Fibroblast of mammary gland (primary cell): ENCODE data around the gene LIX1.

Source experiments
- DNase-seq: peaks from one replicate; pipeline ENCODE4 v3.0.0-alpha.2; 2010; ENCODE audit warnings: low read depth
- H3K4me3 ChIP-seq: 2 replicates; pipeline ENCODE4 v1.5.1; 2011; ENCODE audit warnings: low read depth, mild to moderate bottlenecking, low read length, moderate library complexity; ENCODE audit not compliant: control insufficient read depth
- TF ChIP-seq, protein P1 (sequence below): conservative IDR thresholded peaks from 2 replicates; pipeline ENCODE4 v1.5.1; 2011; ENCODE audit warnings: low read depth, low read length, inconsistent platforms; ENCODE audit not compliant: control insufficient read depth, insufficient read depth

LIX1 gene

DNA sequence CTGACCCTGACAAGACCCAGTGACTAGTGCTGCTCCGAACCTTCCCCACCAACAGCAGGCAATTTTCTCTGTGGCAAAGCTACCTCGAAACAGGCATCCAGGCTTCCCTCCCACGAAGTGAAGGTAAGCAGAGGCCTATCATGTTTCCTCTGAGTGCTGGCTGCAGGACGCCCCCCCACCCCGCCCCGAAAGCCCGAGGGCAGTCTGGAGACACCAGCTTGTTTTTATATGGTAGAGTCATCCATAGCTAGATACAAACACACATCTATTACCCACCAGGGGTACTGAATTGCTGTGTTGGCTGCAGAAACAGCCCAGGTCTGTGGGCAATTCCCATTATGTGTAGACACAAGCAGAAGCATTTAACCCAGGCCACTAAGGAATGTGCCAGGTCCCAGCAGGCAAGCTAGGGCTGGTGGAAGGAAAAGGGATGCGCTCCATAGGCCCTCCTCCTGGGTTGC, 40.4 kb downstream of the LIX1 start:
- TF ChIP-seq, protein P1, sequence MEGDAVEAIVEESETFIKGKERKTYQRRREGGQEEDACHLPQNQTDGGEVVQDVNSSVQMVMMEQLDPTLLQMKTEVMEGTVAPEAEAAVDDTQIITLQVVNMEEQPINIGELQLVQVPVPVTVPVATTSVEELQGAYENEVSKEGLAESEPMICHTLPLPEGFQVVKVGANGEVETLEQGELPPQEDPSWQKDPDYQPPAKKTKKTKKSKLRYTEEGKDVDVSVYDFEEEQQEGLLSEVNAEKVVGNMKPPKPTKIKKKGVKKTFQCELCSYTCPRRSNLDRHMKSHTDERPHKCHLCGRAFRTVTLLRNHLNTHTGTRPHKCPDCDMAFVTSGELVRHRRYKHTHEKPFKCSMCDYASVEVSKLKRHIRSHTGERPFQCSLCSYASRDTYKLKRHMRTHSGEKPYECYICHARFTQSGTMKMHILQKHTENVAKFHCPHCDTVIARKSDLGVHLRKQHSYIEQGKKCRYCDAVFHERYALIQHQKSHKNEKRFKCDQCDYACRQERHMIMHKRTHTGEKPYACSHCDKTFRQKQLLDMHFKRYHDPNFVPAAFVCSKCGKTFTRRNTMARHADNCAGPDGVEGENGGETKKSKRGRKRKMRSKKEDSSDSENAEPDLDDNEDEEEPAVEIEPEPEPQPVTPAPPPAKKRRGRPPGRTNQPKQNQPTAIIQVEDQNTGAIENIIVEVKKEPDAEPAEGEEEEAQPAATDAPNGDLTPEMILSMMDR: no peak
- H3K4me3 ChIP-seq: no peak overlapping the region
- no peak for DNase-seq

DNA sequence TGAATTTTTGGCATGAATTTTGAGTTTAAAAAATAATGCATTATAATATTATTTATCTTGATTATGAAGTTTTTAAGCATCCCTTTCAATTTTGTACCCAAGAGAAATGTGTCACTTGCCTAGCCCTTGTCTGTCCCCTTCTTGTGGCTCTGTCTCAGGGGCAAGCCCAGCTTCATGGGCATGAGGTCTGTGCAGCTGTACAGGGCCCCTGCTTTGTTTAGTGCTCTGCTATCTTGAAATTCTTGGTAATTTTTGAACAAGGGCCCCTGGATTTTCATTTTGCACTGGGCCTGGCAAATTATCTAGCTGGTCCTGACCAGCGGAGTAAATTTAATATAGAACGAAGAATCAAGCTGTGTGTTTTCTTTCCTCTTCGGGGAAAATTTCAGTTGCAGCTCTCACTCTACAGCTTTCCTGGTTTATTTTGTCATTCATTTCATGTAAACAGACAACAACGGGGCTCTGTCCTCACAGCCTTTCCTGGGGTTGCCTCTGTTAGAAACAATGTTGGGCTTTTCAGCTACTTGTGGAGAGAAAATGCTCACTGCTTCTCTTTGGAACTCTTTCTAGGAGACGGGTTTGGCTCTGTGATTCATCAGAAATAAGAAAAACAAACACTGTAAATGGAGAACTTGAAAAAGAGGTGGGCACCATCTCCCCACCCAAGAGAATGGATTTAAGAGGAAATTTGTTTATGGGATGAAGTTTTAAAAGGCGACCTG, 41.1 kb downstream of the LIX1 start:
- H3K4me3 ChIP-seq: no peak overlapping the region
- TF ChIP-seq, protein P1: no peak
- DNase-seq: no peak

DNA sequence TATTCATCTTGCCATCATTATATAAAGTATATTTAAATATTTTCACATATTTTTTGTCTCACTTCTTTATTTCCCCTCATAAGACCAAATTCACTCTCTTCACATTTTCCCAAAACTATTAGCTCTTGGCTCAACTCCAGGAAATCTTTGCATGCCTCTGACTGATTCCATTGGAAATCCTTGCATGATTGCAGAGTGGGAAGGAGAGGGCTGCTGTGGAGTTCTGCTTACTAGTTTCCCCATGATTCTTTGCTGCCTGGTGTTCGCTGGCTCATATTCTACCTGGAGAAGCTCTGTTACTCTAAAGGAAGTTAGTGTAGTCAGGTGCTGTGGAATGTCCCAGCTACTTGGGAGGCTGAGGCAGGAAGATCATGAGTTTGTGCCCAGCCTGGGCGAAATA, 41.9 kb downstream of the LIX1 start:
- TF ChIP-seq, protein P1: no peak
- H3K4me3 ChIP-seq: no peak overlapping the region
- DNase-seq: no peak

DNA sequence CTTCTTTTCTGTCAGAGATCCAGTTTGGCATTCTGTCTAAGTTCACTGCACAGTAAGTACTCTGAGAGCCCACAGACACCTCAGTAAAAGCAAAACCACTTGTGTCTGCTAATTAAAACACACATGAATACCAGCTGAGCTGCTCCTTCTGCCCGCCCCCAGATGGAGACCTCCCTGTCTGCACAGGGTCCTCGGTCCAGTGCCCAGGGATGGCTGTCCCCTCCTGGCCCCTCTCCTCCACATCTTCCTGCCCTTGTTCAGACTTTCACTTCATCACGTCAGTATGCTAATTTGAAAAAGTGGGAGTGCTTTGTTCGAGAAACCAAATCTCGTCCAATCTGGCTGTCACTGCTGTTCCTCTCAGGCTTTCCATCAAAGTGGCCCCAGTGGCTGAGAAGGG, 43.5 kb downstream of the LIX1 start:
- TF ChIP-seq, protein P1: no peak
- H3K4me3 ChIP-seq: no peak overlapping the region

DNA sequence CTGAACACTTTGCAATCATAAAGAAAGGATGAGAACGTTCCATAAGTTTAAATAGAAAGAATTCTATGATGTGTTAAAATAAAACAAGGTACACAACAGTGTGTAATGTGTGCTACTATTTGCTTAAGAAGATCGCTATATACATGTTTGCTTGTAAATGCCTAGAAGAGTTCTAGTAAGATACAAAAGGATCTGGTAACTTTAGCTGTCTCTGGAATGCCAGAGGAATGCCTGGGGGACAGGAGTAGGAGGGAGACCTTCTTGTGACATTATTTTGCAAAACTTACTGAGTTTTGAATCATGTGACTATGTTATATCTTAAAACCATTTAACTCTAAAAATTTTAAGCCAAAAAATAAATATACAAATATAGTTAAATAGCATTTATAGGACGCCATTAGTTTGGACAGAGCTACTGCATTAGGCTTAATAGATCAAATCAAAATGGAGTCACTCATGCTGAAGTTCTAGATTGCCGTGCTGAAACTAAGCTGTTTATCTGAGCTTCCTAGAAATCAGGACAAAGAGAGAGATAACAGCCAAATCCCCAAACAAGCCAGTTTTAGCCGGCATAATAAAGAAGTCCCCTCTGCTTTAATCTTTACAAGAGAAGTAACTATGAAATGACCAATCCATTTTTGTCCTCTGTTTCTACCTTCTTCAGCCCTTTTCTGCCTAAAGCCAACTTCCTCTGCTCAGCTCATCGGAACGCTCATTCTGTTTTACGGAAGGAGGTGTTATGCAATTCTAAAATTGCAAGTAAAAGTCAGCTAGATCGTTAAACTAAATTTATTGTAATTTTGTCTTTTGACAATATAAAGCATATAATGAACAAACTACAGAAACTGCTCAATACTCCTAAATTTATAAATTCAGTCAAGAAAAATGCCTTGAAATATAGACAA, 44.8 kb downstream of the LIX1 start:
- TF ChIP-seq, protein P1: no peak
- DNase-seq: no peak
- no peak overlapping the region for H3K4me3 ChIP-seq

More for the DNA sequence above, 43.5 kb downstream of the LIX1 start:
- no peak for DNase-seq

DNA sequence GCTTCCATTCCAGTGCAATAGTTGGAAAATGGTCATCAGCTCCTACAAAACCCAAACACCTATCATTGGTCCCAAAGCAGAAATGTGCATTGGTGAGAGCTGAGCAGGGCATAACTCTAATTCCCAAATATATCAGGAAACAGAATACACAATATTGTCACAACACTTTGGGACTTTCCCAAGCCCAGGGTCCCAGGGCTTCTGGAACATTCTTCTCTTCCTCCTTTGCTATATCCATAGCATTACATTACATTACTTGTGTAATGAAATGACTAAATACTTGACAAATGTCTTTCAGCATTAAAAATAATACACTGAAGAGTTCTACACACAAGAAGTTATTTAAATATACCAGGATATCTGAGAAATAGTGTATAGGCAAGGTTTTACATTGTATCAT, 45.6 kb downstream of the LIX1 start:
- DNase-seq: no peak
- H3K4me3 ChIP-seq: no peak overlapping the region
- TF ChIP-seq, protein P1: no peak
